ENCODE measurements around the gene CTBS.

GRCh38 chr1:84550826-84551225 lies 23.4 kb downstream of the CTBS start:
- TF ChIP-seq, protein P1, sequence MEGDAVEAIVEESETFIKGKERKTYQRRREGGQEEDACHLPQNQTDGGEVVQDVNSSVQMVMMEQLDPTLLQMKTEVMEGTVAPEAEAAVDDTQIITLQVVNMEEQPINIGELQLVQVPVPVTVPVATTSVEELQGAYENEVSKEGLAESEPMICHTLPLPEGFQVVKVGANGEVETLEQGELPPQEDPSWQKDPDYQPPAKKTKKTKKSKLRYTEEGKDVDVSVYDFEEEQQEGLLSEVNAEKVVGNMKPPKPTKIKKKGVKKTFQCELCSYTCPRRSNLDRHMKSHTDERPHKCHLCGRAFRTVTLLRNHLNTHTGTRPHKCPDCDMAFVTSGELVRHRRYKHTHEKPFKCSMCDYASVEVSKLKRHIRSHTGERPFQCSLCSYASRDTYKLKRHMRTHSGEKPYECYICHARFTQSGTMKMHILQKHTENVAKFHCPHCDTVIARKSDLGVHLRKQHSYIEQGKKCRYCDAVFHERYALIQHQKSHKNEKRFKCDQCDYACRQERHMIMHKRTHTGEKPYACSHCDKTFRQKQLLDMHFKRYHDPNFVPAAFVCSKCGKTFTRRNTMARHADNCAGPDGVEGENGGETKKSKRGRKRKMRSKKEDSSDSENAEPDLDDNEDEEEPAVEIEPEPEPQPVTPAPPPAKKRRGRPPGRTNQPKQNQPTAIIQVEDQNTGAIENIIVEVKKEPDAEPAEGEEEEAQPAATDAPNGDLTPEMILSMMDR (conservative IDR thresholded peaks at IDR 0.05; ENCODE audit: low read depth, low read length): no peak
- TF ChIP-seq RCOR1 (IDR thresholded peaks at IDR 0.05; ENCODE audit: insufficient replicate concordance, low read length) (no peak), USF2 (IDR thresholded peaks at IDR 0.05; ENCODE audit: low read depth, low read length) (no peak), RAD21 (IDR thresholded peaks at IDR 0.05; ENCODE audit: low read length) (no peak), SMC3 (IDR thresholded peaks at IDR 0.05; ENCODE audit: low read depth, low read length) (no peak), POLR2A (IDR thresholded peaks at IDR 0.05; ENCODE audit: low read depth, low read length) (no peak)
